Measurements from ENCODE around the gene B4GALNT2.

The B4GALNT2 gene

GRCh38 chr17:49218941-49219913 lies 86.7 kb downstream of the B4GALNT2 start:
- no peak for TF ChIP-seq GATA1 (IDR thresholded peaks at IDR 0.05; ENCODE audit: low read depth, low read length)
- TF ChIP-seq POLR2A (IDR thresholded peaks at IDR 0.05; ENCODE audit: low read length): no peak
- peak; percentile 43 to 56 for DNase-seq

GRCh38 chr17:49219987-49220386 lies 87.4 kb downstream of the B4GALNT2 start:
- DNase-seq: peak in 1 of 2 experiments; percentile 43
- TF ChIP-seq GATA1 (IDR thresholded peaks at IDR 0.05; ENCODE audit: low read depth, low read length) (no peak), POLR2A (IDR thresholded peaks at IDR 0.05; ENCODE audit: low read length) (peak; percentile 46)

- TF ChIP-seq GATA1 (IDR thresholded peaks at IDR 0.05; ENCODE audit: low read depth, low read length): no peak
- no peak for TF ChIP-seq POLR2A (IDR thresholded peaks at IDR 0.05; ENCODE audit: low read length)
- peak in 1 of 2 experiments; percentile 54 for DNase-seq
These were observed 90.6 kb downstream of the B4GALNT2 start for GRCh38 chr17:49223168-49223516.

GRCh38 chr17:49223517-49224197 lies 91.1 kb downstream of the B4GALNT2 start:
- TF ChIP-seq POLR2A (IDR thresholded peaks at IDR 0.05; ENCODE audit: low read length) (no peak), GATA1 (IDR thresholded peaks at IDR 0.05; ENCODE audit: low read depth, low read length) (no peak)
- peak; percentile 71 to 84 for DNase-seq

GRCh38 chr17:49224198-49224996 lies 91.8 kb downstream of the B4GALNT2 start:
- DNase-seq: peak; percentile 68 to 73
- TF ChIP-seq POLR2A (IDR thresholded peaks at IDR 0.05; ENCODE audit: low read length): no peak
- no peak for TF ChIP-seq GATA1 (IDR thresholded peaks at IDR 0.05; ENCODE audit: low read depth, low read length)

GRCh38 chr17:49224997-49225337 lies 92.4 kb downstream of the B4GALNT2 start:
- TF ChIP-seq POLR2A (IDR thresholded peaks at IDR 0.05; ENCODE audit: low read length) (no peak), GATA1 (IDR thresholded peaks at IDR 0.05; ENCODE audit: low read depth, low read length) (no peak)
- no peak for DNase-seq

- TF ChIP-seq POLR2A (IDR thresholded peaks at IDR 0.05; ENCODE audit: low read length) (no peak), GATA1 (IDR thresholded peaks at IDR 0.05; ENCODE audit: low read depth, low read length) (no peak)
- no peak for DNase-seq
These were observed 93.1 kb downstream of the B4GALNT2 start for GRCh38 chr17:49225554-49226236.
